GM19452 (cell line): ENCODE measurements around the gene RERE.

Source experiments
- ATAC-seq: cut with Tn5 transposase; IDR thresholded peaks from one replicate; pipeline ENCODE4 v1.9.1; 2021; ENCODE audit not compliant: unreplicated experiment

RERE gene

DNA sequence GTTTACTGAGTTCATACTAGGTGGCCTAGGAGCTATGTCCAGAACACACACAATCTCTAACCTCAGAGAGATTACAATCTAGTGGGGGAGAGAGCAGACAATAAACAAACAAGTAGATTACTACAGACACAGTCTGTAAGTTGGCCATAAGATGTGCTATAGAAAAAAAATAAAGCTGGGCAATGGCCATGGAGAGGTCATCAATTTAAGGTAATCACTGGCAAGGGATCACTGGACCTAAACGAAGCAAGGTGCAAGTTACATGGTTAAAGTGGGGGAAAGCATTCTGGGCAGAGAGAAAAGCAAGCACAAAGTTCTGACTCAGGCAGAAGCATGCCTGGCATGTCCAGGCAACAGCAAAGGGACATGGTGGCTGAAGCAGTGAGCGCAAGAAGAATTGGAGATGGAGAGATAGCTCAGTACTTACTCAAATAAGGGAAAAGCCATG lies 147.0 kb downstream of the RERE start:
- ATAC-seq = no peak

GRCh38 chr1:8669606-8670335 lies 147.7 kb downstream of the RERE start:
- no peak for ATAC-seq

DNA sequence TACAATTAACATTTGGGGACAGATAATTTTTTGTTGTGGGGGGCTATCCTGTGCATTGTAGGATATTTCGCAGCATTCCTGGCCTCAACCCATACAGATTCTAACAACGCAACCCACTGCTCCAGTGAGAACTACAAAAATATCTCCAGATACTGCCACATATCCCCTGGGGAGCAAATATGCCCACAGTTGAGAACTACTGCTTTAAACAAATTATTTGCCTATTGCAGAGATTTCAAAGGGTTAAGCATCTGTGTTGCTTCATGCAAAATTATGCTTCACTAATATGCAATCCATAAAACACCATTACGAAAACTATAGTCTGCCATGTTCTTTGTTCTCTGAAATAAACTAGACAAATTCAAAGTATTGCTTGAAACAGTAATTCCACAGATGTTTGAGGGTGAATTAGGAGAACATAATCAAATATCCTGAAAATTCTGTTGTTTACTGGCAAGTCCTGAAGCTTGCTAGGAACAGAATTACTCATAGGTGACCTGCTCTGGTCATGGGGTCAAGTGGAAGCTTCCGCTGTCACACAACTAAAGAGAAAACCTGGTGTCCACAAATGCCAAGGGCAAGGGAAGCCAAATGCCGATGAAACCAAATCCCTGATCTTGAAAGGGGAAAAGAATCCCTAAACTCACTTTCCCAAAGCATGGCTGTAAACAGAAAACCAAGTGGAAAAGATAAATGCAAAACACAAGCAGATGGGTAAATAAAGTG lies 149.4 kb downstream of the RERE start:
- no peak for ATAC-seq

- ATAC-seq = no peak
Measured at GRCh38 chr1:8666389-8667167, 150.9 kb downstream of the RERE start.

- ATAC-seq = no peak
Measured at GRCh38 chr1:8665833-8666232, 151.6 kb downstream of the RERE start.

- ATAC-seq = no peak
Measured at GRCh38 chr1:8664887-8665286, 152.6 kb downstream of the RERE start.

DNA sequence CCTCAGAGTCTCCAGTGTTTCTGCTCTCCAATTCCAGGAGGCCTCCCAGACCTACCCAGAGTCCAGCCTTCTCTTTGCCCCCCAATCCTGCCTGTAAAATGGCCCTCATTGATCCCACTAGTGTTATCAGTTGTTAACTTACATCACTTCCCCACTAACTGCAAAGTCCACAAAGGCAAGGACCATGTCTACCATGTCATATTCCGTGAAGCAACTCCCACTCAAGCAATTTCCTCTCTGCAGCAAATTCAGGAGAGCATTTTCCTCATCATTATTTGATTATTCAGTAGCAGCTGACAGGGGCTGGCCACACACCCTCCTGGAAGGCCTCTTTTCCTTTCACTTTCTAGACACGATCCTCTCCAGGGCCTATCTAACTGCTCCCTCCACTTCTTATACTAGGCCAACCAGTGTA lies 153.5 kb downstream of the RERE start:
- no peak for ATAC-seq

DNA sequence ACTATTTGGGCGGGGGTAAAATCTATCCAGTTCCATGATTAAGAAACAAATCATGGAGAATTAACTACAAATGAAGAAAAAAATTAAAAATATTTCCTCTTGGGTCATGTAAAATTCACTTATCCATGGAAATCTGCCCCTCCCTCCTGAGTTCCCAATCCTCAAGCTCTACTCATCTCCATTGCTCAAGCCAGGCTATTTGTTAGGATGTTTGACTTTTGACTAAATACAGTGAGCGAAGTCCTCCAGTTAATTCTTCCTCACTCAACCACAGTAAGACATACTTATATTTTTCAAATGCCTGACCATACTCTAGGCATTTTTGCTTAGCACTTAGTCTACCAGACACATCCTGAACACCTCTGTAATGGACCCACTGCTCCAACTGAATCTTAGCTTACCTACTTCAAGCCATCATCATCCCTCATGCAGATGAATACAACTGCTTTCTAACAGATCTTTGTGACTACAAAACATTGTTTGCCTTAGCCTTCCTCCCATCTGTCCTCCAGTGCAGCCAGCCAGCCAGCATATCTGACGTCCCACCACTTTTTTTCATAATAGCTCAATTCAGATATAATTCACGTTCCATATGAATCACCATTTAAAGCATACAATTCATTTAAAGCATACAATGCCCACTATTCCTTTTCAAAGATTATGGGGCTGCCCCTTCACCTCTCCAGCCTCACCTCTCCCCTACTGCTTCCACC lies 154.2 kb downstream of the RERE start:
- no peak for ATAC-seq

DNA sequence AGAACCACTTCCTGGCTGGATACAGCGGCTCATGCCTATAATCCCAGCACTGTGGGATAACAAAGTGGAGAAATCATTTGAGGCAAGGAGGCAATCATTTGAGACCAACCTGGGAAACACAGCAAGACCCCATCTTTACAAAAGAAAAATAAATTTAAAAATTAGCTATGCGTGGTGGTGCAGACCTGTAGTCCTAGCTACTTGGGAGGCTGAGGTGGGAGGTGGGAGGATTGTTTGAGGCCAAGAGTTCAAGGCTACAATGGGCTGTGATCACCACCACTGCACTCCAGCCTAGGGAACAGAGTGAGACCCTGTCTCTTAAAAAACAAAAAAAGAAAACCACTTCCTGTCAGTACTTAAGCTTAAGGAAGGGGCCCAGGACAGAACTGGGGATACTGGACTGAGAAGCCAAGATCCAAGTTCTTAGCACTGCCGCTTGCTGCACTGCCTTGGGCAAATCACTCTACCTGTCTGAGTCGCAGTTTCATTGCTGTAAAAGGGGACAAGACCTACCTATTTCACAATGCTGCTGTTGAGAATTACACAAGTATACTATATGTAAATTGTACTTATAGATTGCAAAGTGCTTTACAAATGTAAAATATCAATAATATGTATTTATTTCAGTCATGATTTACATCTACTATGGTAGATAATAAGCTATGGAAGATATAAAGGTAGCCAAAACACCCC lies 154.9 kb downstream of the RERE start:
- no peak for ATAC-seq

DNA sequence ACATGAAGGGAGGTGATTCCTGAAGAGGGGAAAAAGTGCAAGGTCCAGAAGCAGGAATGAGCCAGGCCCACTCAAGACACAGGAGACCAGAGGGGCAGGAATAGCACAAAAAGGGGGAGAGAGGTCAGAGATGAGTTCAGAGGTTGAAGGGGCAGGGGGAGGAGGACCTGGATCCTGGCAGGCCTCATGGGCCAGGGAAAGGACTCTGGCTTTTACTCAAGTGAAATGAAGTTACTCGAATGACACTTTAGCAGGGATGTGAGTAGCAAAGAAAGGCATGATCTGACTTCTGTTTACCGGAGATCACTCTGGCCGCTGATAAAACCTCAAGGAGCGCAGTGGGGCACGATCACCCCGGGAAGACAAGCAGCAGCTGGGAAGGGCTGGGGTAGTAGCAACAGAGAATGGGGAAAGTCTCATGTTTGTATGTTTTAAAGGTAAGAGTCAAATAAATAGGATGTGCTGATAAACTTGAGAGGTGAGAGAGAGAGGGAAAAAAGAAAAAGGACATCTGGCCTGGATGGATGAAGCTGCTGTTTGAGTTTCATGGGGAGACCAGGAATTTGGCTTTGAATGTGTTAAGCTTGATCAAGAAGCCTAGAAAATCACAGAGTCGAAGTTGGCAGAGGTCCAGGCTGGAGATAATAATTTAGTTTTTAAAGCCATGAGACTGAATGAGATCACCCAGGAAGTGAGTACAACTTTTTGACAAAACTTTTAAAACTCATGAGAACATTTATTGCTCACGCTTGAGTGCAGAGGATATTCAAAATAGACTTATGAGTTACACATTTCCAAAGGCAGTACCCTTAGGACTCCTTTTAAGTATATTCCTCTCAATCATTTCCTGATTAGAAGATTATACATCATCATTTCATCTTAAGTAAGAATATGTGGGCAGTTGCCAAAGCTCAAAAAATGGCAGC lies 156.0 kb downstream of the RERE start:
- ATAC-seq = no peak

- ATAC-seq = no peak
Measured at GRCh38 chr1:8660411-8660828, 157.0 kb downstream of the RERE start.

DNA sequence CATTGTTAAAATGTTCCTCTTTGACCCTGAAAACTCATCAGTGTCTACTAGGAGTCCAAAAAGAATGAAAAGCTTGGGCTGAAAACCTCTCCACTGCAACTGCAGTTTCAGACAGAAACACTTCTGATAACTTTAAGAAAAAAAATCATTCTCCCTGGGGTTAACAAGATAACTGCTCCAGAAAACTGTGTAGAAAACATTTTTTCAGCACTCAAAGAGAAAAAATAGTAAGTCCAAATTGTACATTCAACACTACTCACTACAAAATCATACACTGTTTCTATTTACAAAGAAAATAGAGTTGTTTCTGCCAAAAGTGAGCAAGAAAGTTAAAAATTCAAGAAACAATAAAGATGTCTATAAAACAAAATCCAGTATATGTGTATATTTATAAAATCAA lies 157.8 kb downstream of the RERE start:
- ATAC-seq = no peak

DNA sequence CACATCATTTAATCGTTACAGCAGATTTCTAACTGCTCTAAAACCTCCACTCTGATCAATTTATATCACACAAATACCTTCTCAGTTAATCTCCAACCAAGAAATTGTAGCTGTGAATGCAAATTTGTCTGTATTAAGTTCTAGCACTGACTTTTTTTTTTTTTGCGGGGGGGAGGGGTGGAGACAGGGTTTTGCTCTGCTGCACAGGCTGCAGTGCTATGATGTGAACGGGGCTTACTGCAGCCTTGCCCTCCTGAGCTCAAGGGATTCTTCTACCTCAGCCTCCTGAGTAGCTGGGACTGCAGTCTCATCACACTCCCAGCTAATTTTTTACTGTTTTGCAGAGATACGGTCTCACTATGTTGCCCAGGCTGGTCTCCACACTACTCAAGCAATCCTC lies 163.6 kb downstream of the RERE start:
- ATAC-seq = no peak

GRCh38 chr1:8652467-8653046 lies 164.9 kb downstream of the RERE start:
- ATAC-seq = no peak

DNA sequence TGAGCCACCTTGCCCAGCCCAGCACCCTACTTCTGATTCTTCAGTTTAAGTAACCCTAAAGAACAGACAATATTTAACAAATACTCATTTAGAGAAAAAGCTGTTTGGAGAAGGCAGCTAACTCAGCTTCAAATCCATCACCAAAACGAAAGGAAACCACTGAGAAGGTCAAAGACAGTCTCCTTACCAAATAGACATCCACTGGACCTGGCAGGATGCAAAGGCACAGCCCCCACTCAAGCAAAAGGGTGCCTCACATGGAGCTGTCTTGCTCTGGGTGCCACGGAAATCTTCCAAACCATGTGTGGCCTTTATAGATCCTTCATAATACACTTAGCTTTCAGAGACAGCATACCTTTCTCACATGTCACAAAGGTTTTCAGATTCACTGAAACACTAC lies 165.5 kb downstream of the RERE start:
- ATAC-seq = no peak

DNA sequence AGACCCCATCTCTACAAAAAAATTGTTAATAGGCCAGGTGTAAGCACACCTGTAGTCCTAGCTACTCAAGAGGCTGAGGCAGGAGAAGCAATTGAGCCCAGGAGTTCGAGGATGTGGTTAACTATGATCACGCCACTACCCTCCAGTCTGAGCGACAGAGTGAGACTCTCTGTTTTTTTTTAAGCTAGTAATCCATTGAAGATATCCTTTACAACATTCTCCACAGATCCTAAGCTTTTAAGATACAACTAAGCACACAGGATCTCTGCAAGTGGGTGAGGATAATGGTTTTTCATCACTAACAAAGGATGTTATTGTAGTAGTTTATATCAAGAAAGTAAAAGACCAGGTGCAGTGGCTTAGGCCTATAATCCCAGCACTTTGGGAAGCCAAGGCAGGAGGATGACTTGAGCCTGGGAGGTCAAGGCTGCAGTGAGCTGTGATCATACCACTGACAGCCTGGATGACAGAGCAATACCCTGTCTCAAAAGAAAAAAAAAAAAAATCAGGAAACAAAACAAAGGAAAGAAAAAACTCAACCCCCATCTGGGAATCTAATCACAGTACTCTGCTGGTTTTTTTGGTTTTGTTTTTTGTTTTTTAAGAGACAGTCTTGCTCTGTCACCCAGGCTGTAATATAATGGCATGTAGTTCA lies 166.1 kb downstream of the RERE start:
- ATAC-seq = no peak

DNA sequence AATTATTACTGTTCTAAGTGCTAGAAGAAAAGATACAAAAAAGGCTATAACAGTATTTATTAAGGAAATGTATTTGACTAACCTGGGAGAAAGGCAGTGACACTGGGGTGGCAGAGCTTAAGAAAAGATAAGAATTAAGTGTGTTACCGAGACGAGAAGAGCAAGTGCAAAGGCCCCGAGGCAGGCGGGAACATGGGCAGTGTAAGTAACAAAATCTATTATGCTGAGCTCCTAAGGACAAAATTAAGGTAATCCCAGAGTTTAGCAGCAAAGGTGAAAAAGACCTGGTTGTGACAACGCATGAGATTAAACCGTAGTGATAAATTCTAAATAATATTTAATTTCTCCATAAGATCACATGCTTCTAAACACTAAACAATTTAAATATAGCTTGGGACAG lies 167.6 kb downstream of the RERE start:
- ATAC-seq = no peak

DNA sequence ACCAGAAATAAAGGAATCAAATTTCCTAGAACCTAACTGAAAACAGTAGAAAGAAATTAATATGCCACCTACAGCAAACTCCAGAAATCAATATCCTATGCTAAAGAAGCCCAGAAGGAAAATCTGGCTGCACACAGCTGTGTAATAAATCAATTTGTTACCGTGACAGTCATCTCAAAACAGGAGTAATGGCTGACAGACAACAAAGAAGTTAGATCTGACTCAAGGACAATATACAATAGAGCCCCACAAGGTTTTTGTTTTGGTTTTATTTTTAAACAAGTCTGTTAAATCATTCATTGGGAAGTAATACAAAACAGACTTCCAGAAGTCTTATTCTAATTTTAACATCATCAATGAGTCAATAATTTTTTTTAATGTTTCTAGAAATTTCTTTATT lies 168.4 kb downstream of the RERE start:
- ATAC-seq = no peak

GRCh38 chr1:8646996-8647395 lies 170.4 kb downstream of the RERE start:
- ATAC-seq = no peak
